Thyroid gland (tissue), 4 donors: ENCODE measurements around the gene TOP1.

Experiments
- POLR2A ChIP-seq, 2 donors: fragments of 450-650 bp; IDR thresholded peaks; one replicate each; pipeline ENCODE4 v1.6.1; 2017; ENCODE audit warnings: antibody characterized with exemption in 2 of 2, mild to moderate bottlenecking in 2 of 2, moderate library complexity in 1 of 2
- TF ChIP-seq, protein P1 (sequence below), 6 experiments: fragments of 200-600 bp in 3 of 6; fragments of 450-650 bp in 3 of 6; sonication (generic) in 3 of 6; IDR thresholded peaks; one replicate each; pipeline ENCODE4 v1.5.1; 2016 to 2019; ENCODE audit warnings: antibody characterized with exemption in 6 of 6, mild to moderate bottlenecking in 2 of 6, inconsistent platforms in 1 of 6, moderate library complexity in 1 of 6

DNA sequence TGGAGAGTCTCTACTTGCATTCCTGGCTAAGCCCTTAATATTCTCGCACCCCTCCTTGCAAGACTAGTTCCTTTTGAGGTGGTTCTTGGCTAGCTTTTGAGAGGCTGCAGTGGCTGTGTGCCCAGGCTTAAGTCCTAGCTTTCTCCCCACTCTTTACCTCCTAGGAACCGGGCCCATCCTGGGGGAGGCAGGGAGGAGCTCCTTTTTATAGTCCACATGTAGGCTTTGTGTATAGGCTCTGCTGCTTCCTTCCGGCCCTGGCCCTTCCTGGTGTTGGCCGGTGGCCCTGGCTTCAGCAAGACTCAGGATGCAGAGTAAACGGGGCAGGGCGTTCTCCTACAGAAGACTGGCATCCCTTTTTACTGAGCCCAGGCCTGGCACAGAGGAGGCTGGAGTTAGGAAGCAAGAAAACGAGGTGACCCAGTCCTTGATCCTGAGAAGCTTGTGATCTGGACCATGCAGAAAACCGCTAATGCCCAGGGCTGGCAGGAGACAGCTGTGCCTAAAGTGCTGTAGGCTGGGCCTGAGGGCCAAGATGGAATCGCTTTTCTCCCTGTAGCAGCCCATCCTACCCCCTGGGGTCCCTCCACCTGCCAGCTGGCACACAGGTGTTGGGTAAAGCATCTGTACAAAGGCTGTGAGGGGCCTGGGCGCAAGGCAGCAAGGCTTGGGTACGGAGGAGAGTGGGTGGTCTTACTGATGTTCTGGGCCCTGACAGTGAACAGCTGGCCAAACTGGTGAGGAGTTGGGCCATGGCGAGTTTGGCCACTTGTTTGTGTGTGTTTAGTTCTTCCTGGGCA, 117.4 kb downstream of the TOP1 start:
- TF ChIP-seq, protein P1, sequence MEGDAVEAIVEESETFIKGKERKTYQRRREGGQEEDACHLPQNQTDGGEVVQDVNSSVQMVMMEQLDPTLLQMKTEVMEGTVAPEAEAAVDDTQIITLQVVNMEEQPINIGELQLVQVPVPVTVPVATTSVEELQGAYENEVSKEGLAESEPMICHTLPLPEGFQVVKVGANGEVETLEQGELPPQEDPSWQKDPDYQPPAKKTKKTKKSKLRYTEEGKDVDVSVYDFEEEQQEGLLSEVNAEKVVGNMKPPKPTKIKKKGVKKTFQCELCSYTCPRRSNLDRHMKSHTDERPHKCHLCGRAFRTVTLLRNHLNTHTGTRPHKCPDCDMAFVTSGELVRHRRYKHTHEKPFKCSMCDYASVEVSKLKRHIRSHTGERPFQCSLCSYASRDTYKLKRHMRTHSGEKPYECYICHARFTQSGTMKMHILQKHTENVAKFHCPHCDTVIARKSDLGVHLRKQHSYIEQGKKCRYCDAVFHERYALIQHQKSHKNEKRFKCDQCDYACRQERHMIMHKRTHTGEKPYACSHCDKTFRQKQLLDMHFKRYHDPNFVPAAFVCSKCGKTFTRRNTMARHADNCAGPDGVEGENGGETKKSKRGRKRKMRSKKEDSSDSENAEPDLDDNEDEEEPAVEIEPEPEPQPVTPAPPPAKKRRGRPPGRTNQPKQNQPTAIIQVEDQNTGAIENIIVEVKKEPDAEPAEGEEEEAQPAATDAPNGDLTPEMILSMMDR (IDR thresholded peaks at IDR 0.05), result no peak
- TF ChIP-seq POLR2A (IDR thresholded peaks at IDR 0.05), result no peak
